Pancreas (tissue), 10 donors: ENCODE results near the gene ENSA. TPM values are rescaled to one million over a fixed set of nuclear protein-coding genes. Genes with fewer than 3 reads are reported as not detected.
"Not testable (repeated sequence)": the region's sequence is repeated elsewhere in the genome, so short reads cannot be mapped to it uniquely, and the experiment has no call there.

Experiments
- ATAC-seq, 4 donors: fragments of 200-7000 bp; cut with Tn5 transposase; one replicate each; pipeline versions ENCODE4 v1.8.0 to v1.9.1; 2020; ENCODE audit warnings: mild to moderate bottlenecking in 4 of 4, moderate library complexity in 4 of 4
- DNase-seq, 6 donors: peaks; one replicate each; pipeline ENCODE4 v3.0.0-alpha.2; 2020
- FAIRE-seq: peaks from 2 replicates; lab custom pipeline; 2012; peaks lifted over from hg19 to GRCh38; lab: Jason Lieb, UNC
- H3K27ac ChIP-seq, 4 donors: fragments of 200-600 bp; sonication (generic); 1 replicate in 3 of 4; 2 replicates in 1 of 4; pipeline versions ENCODE4 v1.5.0 to v1.8.0; 2020
- H3K27me3 ChIP-seq, 4 donors: fragments of 200-600 bp; one replicate each; pipeline ENCODE4 v1.8.0; 2021
- H3K36me3 ChIP-seq, 3 donors: fragments of 200-600 bp; sonication (generic) in 1 of 3; one replicate each; pipeline versions ENCODE4 v1.5.0 to v1.8.0; 2020 to 2021
- H3K4me1 ChIP-seq, 3 donors: fragments of 200-600 bp; one replicate each; pipeline ENCODE4 v1.8.0; 2021
- H3K4me3 ChIP-seq, 4 donors: fragments of 200-600 bp; sonication (generic) in 2 of 4; one replicate each; pipeline versions ENCODE4 v1.5.0 to v1.8.0; 2020 to 2021
- H3K9me3 ChIP-seq, 4 donors: fragments of 200-600 bp; one replicate each; pipeline ENCODE4 v1.8.0; 2021
- WGBS, 2 donors: extraction: QIAGEN DNeasy Blood & Tissue Kit; methylation state at CpG; one replicate each; pipeline ENCODE4 v1.1.7; 2013; 5-methylcytosine and 5-hydroxymethylcytosine counted together
- intact Hi-C, 3 donors: fragments of 100-400 bp; cut with DNase I; formaldehyde crosslinking; loops; one replicate each; pipeline versions ENCODE4 v1.11.1 to v1.14.2; 2022
- polyA plus RNA-seq, 2 donors: library from polyadenylated mRNA; stranded (reverse); fragments of 200-250 nt; gene quantifications; one replicate each; pipeline ENCODE4 v1.2.3, GENCODE V29; 2013
- total RNA-seq, 6 donors: library from RNA; stranded (reverse); fragmentation: NEBNext Ultra II Directional in 4 of 6; extraction: Animal tissue kit (Norgen Biotek cat#: 25700) in 4 of 6; gene quantifications; one replicate each; pipeline versions ENCODE4 v1.2.1 to v1.2.4, GENCODE V29; 2021 to 2023
- TF ChIP-seq, protein P1 (sequence below), 4 donors: fragments of 200-600 bp; sonication (generic) in 3 of 4; IDR thresholded peaks; one replicate each; pipeline versions ENCODE4 v1.5.0 to v1.8.0; 2021; ENCODE audit warnings: antibody characterized with exemption in 4 of 4
- donor health status: healthy with polysubstance abuse.
- donor health status: DM: no; HTN: no; CAD: no; lungs with moderate emphysema.
- donor health status: DM: no; HTN: no; CAD: no.
- donor health status: control.
- donor health status: control.
- donor health status: Bipolar disorder and iron deficiency.
- donor health status: DM: yes; HTN: yes; CAD: no.
- donor health status: DM: no; HTN: no; CAD: no.
- donor health status: DM: no; HTN: no; CAD: no.
- donor health status: DM: yes; HTN: yes; CAD: no.

Gene ENSA
- total and polyA plus RNA-seq, 8 donors, result 53.9 to 86.0 (median 67.9) TPM

DNA sequence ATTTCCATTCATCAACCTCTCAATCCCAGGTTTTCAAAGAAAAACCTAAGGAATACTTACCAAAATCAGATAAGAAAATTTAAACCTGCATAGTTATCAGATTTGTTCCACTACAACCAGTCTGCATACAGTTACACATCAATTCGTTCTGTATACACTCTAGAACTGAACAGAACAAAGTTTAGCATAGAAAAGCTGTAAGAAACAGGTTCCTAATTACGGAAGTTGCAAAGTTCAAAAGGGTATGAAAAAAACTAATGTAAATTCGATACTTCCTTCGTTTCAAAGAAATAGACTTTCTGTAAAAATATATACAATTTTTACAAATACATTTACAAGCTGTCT, 53.1 kb downstream of the ENSA start:
- Histone ChIP-seq H3K4me1 (peaks cover 19 to 47% (median 46%) of the 10 kb centered on the region in 3 donors), H3K27me3 (no peaks in the 10 kb centered on the region), H3K36me3 (peaks cover 0 to 29% (median 20%) of the 10 kb centered on the region in 3 donors), H3K4me3 (peak overlapping the region; percentile 77 to 98 (median 95)), H3K9me3 (no peaks in the 10 kb centered on the region), H3K27ac (peak overlapping the region in 2 of 4 donors; percentile 99 to 100)
- DNase-seq (no peak), FAIRE-seq (no peak), ATAC-seq (no peak)
- TF ChIP-seq, protein P1, sequence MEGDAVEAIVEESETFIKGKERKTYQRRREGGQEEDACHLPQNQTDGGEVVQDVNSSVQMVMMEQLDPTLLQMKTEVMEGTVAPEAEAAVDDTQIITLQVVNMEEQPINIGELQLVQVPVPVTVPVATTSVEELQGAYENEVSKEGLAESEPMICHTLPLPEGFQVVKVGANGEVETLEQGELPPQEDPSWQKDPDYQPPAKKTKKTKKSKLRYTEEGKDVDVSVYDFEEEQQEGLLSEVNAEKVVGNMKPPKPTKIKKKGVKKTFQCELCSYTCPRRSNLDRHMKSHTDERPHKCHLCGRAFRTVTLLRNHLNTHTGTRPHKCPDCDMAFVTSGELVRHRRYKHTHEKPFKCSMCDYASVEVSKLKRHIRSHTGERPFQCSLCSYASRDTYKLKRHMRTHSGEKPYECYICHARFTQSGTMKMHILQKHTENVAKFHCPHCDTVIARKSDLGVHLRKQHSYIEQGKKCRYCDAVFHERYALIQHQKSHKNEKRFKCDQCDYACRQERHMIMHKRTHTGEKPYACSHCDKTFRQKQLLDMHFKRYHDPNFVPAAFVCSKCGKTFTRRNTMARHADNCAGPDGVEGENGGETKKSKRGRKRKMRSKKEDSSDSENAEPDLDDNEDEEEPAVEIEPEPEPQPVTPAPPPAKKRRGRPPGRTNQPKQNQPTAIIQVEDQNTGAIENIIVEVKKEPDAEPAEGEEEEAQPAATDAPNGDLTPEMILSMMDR (IDR thresholded peaks at IDR 0.05), result no peak
- intact Hi-C loops, result no loop called here
- 2% methylated on average over 4 of the region's 4 CpGs for WGBS, 2 donors

DNA sequence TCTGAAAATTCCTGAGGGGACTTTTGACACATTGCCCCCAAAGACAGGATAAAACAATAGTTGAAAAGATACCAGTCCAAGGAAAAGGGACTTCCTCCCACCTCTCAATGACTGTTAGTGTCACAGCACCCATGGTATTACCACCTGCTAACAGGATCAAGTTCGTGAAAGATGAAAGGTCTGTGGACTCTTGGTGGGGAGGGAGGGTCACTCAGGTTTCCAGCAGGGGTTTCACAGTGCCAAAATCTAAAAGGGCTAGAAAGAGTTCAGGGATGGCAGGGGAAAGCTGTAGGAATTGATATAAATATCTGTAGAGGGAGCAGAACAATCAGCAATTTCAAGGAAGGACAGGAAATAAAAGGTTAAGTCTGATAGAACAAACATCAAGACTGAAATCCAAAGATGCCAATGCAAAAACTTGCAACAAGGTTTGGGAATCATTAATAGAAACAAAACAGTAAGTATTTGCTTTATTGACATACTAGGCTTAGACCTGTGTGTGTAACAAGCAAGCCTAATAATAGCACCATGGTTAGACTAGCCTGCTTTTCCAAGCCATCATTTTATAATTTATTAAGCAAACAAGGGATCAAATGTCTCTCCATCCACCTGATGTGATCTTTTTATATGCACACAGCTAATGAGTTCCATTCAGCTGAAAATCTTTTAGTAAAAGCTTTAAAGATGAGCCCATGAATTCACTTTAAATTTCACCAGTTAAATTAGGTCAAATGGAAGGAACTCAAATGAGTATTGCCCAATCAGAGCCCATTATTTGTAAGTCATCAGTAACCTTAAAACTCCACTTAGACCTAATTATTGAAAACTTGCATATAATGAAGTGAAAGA, 53.7 kb downstream of the ENSA start:
- peak in 3 of 4 donors; percentile 3 to 7 (median 6) for ATAC-seq
- intact Hi-C loops, result no loop called here
- WGBS, 2 donors, result 3 to 4% methylated on average over 1 of the region's 1 CpG

GRCh38 chr1:150575072-150575489, 54.3 kb downstream of the ENSA start:
- Histone ChIP-seq H3K9me3 (no peaks in the 10 kb centered on the region), H3K27ac (peak overlapping the region in 2 of 4 donors; percentile 99 to 100), H3K4me1 (peaks cover 26 to 56% (median 54%) of the 10 kb centered on the region in 3 donors), H3K27me3 (no peaks in the 10 kb centered on the region), H3K4me3 (peak overlapping the region; percentile 77 to 98 (median 95)), H3K36me3 (peaks cover 0 to 29% (median 20%) of the 10 kb centered on the region in 3 donors)
- TF ChIP-seq, protein P1 (IDR thresholded peaks at IDR 0.05), result no peak
- no peak for ATAC-seq
- no peak for DNase-seq
- WGBS, 2 donors, result 4 to 9% methylated on average over 4 of the region's 4 CpGs
- intact Hi-C loops, result no loop called here
- no peak for FAIRE-seq

More for the DNA sequence above, 53.7 kb downstream of the ENSA start:
- no peak for FAIRE-seq
- no peaks in the 10 kb centered on the region for H3K9me3 ChIP-seq
- TF ChIP-seq, protein P1 (IDR thresholded peaks at IDR 0.05), result no peak
- H3K27ac ChIP-seq, result peak overlapping the region in 2 of 4 donors; percentile 99 to 100
- H3K27me3 ChIP-seq, result no peaks in the 10 kb centered on the region
- peaks cover 25 to 53% (median 52%) of the 10 kb centered on the region in 3 donors for H3K4me1 ChIP-seq
- DNase-seq, result no peak
- peaks cover 0 to 29% (median 20%) of the 10 kb centered on the region in 3 donors for H3K36me3 ChIP-seq
- H3K4me3 ChIP-seq, result peak overlapping the region; percentile 77 to 98 (median 95)

DNA sequence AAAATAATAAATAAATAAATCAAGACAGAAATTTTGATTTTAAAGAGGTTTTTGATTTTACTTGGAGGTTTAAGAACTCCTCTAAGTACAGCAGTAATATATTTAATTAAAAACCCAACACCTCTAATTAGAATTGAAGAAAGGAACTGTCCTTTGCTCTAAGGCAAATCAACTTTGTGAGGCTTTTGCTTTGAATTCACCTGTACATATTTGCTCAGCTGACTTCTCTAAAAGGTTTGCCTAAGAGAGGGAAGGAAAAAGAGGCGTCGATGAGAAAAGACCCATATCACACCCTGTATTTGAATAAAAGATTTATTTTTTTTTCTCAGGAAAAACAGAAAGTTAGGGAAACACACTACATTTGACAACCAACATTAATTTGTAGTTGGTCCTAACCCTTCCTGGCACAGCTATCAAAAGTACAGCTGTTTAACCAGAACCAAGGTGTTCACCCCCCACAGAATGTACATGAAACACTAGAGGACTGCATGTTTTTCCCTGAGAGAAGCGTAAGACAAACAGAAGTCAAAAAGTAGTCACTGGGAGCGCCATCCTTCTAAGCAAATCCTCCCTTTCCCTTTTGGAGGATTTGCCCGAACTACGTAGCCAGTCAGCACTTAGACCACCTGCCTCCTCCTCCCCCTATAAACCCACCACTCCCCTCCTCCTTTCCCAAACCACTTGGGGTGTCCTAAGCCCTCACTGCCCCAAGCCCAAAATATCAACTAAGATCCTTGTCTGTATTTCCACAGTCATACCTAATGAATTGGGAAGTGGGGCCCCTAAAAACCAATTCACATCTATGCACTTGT, 54.9 kb downstream of the ENSA start:
- H3K9me3 ChIP-seq, result no peaks in the 10 kb centered on the region
- FAIRE-seq (no peak), ATAC-seq (no peak), DNase-seq (no peak)
- intact Hi-C loops, result no loop called here
- 9 to 13% methylated on average over 6 of the region's 6 CpGs for WGBS, 2 donors
- H3K27me3 ChIP-seq, result no peaks in the 10 kb centered on the region
- TF ChIP-seq, protein P1 (IDR thresholded peaks at IDR 0.05), result no peak
- H3K4me3 ChIP-seq, result peak overlapping the region in 2 of 4 donors; percentile 95 to 98
- peaks cover 0 to 29% (median 20%) of the 10 kb centered on the region in 3 donors for H3K36me3 ChIP-seq
- peaks cover 31 to 59% (median 58%) of the 10 kb centered on the region in 3 donors for H3K4me1 ChIP-seq
- H3K27ac ChIP-seq, result peak overlapping the region in 3 of 4 donors; percentile 16 to 100 (median 99)

DNA sequence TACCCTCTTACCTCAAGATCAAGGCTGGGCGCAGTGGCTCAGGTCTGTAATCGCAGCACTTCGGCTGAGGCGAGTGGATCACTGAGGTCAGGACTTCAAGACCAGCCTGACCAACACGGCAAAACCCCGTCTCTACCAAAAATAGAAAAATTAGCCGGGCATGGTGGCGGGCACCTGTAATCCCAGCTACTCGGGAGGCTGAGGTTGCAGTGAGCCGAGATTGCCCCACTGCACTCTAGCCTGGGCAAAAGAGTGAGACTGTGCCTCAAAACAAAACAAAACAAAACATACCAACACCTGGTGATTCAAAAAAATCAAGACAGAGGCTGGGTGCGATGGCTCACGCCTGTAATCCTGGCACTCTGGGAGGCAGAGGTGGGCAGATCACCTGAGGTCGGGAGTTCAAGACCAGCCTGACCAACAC, 55.8 kb downstream of the ENSA start:
- Histone ChIP-seq H3K27ac (peak overlapping the region in 3 of 4 donors; percentile 16 to 100 (median 99)), H3K36me3 (peaks cover 0 to 29% (median 20%) of the 10 kb centered on the region in 3 donors), H3K4me1 (peaks cover 39 to 67% (median 66%) of the 10 kb centered on the region in 3 donors), H3K4me3 (peak overlapping the region in 2 of 4 donors; percentile 95 to 98)
- H3K27me3 ChIP-seq, ATAC-seq, FAIRE-seq, intact Hi-C loops, H3K9me3 ChIP-seq: not testable (repeated sequence)
- 65 to 66% methylated on average over 13 of the region's 13 CpGs for WGBS, 2 donors
- peak in 1 of 6 donors; percentile 31 for DNase-seq
